ENCODE data around the gene NBEAL2.

DNA sequence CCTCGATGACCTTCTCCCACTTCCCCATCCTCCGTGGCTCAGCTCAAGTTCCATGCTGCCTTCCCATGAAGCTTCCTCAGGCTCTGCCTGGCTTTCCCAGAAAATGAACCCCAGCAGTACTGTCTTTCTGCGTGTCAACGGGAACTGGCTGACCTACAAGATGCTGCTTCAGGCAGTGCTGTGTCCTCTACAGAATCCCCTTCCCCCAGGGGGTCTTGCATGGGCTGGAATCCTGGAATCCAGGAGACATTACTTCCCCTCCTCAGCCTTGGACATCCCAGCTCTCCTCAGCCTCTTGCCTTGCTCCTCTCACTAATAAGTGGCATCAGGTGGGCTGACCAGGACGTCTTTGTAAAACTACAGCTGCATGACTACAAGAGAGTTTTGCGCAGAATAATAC is 8.3 kb upstream of the NBEAL2 start:
- TF ChIP-seq, protein P1, sequence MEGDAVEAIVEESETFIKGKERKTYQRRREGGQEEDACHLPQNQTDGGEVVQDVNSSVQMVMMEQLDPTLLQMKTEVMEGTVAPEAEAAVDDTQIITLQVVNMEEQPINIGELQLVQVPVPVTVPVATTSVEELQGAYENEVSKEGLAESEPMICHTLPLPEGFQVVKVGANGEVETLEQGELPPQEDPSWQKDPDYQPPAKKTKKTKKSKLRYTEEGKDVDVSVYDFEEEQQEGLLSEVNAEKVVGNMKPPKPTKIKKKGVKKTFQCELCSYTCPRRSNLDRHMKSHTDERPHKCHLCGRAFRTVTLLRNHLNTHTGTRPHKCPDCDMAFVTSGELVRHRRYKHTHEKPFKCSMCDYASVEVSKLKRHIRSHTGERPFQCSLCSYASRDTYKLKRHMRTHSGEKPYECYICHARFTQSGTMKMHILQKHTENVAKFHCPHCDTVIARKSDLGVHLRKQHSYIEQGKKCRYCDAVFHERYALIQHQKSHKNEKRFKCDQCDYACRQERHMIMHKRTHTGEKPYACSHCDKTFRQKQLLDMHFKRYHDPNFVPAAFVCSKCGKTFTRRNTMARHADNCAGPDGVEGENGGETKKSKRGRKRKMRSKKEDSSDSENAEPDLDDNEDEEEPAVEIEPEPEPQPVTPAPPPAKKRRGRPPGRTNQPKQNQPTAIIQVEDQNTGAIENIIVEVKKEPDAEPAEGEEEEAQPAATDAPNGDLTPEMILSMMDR (IDR thresholded peaks at IDR 0.05), result no peak
- no peak for TF ChIP-seq POLR2A (IDR thresholded peaks at IDR 0.05)
